GM21390 (cell line): Measurements from ENCODE around the gene TCF4.

Source experiments
- ATAC-seq: cut with Tn5 transposase; IDR thresholded peaks from one replicate; pipeline ENCODE4 v1.9.1; 2021; ENCODE audit not compliant: unreplicated experiment

TCF4 gene

DNA sequence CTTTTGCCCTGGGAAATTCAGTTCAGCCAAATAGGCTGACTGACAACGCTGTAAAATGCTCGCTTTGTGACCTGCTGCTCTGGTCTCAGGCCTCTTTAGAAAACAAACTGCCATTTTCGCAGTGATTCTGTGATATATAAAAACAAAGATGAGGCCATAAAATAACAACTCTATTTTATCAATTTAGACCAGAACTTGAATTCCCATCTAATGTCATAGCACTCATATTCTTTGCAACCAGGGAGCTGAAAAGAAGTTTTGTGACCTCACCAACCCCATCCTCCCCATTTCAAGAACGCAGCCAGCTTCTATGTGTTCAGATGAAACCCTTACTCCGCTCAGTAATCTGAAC lies 40.3 kb downstream of the TCF4 start:
- ATAC-seq: no peak

DNA sequence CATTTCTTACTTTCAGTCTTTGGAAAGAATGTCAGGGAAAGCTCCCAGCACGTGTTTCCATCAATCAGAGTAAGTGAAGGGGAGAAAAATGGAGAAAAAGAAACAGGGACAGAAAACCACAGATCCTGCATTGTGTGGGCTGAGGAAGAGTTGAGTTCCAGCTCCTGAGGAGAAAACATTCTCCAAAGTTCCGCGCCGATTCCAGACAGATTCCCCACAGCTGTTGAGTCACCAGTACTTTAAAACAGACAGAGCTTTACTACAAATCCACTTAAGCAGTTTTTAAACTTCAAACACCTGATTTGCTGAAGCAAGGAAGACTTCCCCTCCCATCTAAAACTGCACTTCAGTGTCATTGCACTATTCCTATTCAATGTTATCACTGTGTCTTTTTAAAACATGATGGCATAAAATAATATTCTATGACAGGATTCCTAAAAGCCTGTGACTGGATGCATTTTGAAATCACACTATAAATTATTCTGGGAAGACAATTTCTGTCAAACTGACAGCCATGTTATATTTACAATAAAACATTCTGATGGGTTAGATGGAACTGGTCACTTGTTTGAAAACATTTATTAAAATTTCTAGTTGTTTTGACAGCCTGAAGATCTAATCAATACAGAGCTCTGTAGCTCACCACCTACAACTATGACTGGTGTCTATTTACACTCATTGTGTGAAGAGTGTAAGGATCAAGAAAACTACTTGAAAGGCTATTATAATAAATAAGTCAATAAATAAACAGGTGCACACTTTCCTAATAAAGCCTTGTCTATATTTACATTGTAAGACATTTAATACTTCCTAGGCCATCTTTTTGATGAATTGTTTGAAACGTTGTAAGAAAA lies 40.9 kb downstream of the TCF4 start:
- no peak for ATAC-seq

DNA sequence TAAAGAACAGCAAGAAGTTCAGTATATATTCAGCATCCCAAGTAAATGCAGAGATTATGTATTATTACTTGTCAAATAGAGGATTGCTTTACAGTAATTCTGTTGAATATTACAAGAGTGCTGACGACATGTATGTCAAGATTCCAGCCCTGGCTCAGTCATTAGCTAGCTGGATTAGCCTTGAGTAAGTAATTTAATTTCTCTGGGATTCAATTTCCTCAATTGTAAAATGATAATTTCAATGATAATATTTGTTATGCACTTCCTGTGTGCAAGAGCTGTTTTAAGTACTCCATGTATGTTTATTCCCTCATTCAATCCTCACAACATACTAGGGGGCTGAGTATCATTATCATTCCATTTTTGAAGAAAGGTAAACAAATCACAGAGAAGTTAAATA lies 44.0 kb downstream of the TCF4 start:
- ATAC-seq: no peak

DNA sequence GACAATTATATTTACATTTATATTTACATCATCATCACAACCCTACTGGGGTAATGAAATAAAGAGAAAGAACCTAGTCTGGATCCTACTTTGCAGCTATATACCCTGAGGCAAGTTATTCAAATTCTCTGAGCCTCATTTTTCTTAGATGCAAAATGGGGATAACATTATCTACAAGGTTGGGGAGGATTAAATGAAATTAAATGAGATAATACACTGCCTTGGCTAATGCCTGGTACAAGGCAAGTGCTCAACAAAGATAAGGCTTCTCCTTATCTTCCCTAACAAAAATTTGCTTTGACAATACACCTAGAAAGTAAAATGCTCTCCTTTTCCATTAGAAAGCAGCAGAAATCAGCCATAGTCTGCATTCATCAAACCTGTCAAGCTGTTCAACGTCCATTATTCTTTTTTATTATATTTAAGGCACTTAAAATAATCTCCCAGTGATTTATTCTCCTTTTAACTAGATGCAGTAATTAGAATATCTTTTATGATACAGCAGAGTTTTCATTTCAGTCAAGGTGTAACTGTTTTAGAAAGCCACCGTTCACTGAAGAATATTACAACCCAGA lies 44.8 kb downstream of the TCF4 start:
- ATAC-seq: no peak

DNA sequence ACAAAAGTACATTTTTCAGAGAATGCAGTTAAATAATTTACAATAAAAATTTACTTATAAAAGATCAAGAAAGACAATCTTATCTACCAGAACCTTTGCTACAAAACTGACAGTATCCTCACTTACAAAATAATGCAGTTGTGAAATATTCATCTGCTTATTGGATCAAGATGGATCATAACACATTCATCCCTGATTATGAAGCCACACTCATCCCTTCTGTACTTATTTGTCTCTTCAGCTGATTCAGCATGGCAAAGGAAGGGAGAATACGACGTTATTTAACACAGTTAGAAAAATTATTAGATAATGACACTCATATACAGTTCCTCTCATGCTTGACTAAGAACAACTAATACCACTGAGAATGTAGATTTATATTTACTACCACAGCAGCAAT lies 46.4 kb downstream of the TCF4 start:
- no peak for ATAC-seq

DNA sequence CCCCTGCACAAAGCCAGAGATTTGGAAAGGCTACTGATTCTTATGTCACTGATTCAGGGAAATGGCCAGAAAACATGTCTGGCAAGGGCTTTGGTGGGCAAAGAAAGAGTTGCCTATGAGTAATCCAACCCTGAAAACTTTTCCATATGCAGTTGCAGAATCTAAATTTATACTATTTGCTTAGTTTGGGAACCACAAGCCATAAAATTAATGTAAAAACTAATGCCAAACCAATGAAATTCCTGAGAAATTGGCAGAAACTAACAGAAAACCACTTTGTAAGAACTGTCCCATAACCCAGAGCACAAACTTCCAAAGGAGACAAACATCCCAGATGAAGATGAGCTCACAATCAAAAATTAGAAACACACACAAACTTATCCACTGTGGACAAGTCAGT lies 48.8 kb downstream of the TCF4 start:
- ATAC-seq: no peak

DNA sequence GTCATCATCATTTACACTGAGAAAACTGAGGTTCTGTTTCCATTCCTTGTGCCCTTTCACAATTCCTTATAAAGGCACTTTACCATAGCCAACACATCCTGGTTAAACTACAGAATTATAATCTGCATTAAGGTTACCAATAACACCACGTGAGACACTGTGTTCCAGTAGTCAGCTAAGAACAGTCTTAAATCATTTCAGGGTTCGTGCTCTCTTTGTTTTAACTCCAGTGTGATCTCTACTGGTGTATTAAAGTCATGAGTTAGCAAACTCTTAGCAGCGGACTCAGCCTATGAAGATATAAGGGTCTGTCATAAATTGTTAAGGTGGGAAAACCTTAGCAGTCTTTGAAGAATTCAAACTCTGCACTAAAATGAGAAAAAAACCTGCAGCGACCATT lies 53.0 kb downstream of the TCF4 start:
- no peak for ATAC-seq

DNA sequence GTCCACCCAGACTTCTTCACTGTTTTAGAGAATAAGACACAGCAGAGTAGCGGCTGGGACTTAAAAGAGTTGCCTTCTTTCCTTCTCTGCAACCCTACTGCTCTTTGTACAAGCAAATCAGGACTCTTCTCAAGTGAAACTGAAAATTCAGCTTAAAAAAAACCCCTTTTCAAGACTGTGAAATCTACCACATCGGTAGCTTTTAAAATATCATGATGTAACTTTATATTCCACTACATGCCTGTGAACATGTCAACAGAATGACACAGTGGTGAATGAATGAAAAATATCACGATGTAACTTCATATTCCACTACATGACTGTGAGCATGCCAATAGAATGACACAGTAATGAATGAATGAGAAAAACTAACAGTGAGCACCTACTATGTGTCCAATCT lies 53.4 kb downstream of the TCF4 start:
- ATAC-seq: peak; percentile 49

DNA sequence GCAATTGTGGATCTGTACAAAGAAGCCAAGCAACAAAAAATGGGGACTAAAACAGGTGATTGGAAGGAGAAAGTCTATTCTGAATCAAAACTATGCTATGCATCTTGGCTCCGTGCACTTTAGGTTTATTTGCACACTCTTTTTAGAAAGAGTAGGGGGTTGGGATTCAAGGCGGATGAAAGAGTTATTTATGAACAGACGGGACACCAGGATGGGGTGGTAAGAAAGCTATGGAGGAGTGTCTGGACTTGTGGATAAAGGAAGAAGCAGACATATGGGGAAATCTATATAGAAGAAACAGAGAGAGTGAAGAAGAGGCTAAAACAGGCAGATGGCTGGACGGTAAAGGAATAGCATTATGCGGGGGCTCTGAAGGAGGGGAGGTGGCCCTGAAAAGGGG lies 57.8 kb downstream of the TCF4 start:
- ATAC-seq: no peak

DNA sequence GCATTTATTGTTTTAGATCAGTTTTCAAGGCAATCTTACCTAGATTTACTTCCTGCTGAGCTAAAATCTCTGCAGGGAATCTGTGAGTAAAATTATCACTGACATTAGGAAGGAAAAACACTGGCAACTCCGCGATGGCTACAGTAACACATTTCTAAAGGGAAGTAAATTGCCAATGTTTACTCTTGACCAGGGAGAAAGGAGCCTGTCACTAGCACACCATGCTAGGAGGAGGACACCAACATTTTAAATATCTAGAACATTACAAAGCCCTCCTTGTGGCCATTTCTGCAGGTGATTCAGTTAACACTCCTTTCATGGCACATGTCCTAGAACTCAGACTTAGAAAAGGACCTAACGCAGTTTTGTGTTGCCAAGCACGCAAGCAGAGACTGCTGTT lies 58.4 kb downstream of the TCF4 start:
- ATAC-seq: no peak

DNA sequence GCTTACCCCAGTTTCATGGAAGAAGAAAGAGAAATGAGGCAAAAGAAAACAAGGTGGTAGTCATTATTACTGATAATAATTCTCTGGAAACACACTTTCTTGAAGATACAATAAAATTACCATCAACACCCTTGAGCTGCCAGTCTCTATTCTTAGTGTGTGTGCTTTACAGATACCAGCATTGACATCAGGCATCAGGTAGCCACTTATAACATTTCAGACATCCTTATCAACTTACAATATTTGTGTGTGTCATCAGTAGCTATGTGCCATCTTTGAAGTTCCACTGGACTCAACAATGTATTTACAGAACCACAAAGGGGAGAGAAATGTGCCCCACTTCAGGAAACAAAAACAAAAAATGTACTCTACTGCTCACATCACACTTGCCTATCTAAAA lies 62.1 kb downstream of the TCF4 start:
- ATAC-seq: no peak

DNA sequence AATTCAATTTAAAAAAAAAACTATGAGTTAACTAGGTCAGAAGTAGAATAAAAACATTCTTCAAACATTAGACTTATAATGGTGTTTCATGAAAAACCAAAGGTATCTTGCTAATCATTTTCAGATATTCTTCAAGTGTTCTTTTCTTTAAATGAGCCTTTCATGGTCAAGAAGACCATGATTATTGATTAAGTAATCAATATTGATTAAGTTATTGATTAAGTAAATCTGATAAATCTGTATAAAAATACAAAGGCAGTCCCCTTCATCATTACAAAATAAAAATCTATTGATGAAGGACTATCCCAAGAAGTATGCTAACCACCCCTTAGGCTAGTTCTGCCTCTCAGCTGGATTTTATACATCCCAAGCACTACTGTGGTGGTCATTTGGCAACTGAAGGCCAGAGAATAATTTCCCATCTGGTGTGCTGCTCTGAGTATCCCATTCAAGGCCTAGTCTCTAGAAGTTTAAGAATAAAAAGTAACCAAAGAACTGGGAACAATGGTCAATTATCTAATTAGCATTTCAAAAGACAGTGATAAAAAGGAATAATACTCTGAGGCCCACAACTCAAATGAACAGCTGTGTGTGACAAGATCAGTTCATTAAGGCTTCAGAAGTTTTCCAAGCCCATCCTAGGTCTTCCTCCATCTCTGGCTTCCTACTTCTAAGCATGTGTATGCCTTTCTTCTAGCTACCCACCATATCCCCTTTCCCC lies 63.5 kb downstream of the TCF4 start:
- ATAC-seq: no peak

DNA sequence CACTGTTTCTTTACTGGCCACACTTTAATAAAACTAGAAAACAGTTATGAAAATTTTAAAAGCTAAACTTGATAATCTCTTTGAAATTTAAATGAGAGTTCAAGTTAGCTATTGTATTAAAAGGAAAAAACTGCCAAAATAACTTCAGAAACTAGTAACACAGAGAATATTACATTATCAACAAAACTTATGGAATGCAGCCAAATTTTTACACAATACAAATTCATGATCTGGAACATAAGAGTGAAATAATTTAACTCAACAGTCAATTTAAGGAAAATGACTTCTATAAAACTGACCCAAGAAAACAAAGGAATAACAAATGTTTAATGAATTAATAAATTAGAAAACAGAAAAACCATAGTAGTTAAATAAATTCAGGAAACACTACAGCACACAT lies 65.0 kb downstream of the TCF4 start:
- ATAC-seq: no peak

DNA sequence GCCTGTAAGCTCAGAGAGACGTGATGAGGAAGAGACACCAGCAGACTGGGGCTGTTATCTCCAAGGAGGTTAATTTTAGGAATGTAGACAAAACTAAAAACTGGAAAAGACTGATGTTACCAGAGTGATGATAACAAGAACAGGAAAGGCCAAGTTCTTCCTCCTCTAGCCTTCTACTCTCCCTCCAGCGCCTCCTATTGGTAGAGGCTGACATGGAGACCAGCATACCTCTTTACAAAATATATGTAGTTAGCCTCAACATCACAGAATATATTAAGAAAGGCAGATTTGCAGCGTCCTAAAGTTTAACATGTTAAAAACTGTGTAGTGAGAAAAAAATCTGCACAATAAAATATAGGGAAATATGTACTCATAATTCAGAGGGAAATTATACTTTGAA lies 66.0 kb downstream of the TCF4 start:
- ATAC-seq: peak; percentile 67

DNA sequence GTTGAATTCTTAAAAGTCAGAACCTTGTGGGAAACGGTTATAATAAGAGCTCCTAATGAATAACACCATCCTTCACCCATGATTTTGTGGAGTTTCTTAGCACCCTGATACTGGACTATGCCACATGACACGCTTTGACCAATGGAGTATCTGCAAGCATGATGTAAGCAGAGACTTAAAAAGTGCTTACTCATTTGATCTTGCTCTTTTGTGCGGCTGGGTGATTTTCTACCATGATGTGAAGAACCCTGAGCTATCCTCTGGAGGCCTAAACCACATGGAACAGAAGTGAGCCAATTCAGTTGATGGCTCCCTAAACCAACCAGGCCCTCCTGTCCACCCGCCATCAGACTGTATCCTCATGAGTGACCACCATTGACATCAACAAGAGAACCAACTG lies 70.9 kb downstream of the TCF4 start:
- ATAC-seq: no peak

DNA sequence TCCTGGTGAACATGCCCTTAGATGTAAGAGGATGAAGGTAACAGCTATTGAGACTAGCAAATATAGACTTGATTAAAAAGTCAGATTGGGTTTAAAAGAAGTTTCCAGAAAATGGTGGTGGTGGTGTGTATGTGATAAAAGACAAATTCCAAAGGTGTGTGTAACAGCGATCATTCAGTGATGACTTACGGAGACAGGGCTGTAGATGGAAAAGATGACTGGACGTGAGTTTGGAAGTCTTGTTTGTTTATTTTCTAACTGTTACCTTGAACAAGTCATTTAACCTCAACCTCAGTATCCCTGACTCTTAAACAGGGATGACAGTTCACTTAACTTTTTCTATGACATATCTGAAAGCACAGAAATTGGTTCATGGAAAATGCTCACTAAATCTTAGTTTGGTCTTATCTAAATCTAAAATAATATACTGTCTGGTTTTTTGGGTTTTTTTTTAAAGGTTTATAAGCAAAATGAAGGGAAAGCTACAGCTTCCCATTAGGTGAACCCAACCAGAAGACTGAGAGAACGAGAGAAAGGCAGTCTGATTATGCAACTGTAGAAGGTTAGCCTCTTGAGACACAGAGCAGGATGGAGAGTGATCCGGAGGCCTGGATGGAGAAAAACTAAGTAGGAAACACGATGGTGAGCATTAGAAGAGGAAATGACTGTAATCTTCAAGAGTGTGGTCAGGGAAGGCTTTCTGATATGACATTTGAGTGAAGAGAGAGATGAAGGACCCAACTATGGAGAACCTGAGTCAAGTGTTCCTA lies 71.9 kb downstream of the TCF4 start:
- ATAC-seq: no peak

DNA sequence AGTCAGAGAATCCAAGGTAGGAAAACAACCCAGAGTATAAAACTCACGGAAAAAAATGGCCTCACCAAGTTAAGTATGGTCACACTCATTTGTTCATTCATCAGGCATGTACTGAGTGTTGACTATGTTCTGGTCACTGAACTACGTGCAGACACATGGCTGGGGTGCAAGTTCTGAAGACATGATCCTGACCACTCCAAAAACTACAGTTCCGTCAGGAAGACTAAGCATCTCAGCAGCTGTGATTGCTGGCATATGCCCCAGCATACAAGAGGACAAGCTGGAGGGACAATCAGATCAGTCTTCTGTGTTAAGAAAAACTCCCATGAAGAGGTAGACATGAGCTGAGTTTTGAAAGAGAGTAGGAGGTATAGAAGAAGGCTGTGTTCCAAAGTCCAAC lies 72.8 kb downstream of the TCF4 start:
- no peak for ATAC-seq

DNA sequence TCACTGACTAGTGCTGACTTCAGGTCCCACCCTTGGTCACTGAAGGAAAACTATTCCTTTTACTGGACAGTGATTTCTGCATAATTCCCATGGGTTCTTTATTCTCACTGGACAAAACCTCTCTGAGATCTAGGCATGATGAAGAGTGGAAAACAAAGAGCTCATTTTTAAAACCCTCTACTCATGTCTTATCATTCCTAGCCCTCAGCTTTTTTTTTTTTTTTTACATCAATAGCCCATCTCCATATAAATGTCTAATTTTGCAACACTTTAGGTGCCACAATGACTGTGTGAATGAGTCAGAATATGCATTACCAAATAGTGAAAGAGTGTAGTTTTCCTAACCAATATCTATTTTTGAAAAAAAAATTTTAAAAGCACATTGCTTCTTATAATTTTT lies 74.8 kb downstream of the TCF4 start:
- no peak for ATAC-seq

DNA sequence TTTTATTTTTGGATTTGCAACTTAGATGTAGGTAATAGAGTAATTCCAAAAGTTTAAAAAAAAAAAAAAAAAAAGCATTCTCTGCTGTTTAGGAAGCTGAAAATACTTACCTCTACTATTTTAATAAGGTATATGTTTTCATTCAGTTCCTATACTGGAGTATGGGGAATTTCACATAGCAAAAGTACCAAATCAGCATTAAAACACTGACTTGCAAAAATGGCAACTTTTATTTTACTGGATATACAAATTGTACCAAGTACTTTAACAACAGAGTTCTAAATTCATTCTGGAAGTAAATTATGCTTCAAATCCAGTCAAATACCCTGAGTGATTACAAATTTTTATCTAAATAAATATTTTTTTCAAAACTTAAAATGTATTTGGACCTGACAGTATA lies 76.7 kb downstream of the TCF4 start:
- ATAC-seq: no peak

DNA sequence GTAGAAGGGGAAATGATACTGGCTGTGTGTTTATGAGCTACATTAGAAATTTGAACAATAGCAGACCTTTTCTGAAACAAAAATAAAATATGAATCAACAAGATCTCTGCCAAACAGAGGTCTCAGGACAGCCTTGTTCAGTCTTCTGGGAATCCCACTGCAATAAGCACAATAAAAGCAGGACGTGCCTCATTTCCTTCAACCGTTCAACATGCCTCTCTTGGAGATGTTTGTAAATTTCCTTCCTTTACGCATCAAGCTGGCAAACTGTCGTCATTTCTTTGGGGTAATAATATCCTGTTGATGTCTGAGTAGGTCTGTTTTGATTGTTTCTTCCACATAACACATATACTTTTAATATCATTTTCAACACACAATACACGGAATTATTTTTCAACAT lies 77.2 kb downstream of the TCF4 start:
- peak; percentile 5 for ATAC-seq

DNA sequence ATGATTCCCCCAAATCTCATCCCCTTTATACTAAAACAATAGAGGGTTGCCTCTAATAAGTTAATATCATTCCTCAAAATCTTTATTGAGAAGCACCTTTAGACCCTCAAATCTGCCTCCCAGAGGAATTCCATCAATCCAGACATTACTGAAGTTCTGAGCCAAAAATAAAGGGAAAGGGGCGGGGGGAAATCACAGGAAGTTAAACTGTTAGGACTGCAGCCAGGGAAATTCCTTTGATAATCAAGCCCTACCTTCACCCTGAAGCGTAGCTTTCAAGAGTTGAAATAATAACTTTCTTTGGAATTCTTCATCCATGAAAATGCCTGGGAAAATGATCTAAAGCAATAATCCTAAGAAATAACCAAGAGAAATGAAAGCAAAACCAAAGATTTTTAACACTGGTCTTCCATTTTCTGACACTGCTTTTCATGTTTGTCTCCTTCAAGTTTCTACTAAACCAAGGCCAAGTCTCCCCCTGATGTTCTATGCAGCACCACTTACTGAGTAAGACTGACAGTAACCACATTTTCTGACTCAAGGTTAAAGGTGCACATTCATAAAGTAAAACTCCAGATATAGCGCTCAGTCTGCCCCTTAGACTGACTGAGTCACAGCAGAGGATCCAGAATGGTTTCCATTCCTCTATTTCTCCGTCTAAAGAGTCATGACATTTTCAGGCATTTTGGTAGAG lies 78.2 kb downstream of the TCF4 start:
- peak; percentile 89 for ATAC-seq
